PC-3 (cell line): ENCODE measurements around the gene IRF9. TPM values are rescaled to one million over a fixed set of nuclear protein-coding genes. Genes with fewer than 3 reads are reported as not detected.

Experiments used
- ATAC-seq: fragments of 200-7000 bp; cut with Tn5 transposase; 2 replicates; pipeline ENCODE4 v1.9.1; 2020; ENCODE audit warnings: mild to moderate bottlenecking, moderate library complexity
- BruUV-seq: library from RNA; stranded (reverse); fragments of 400-500 nt; replicated peaks from 2 replicates; lab custom pipeline; 2021; lab: Mats Ljungman, UMichigan
- CTCF ChIA-PET: fragments of 300-600 bp; sonication (Branson Sonifier 250); formaldehyde crosslinking; loops from one replicate; lab custom pipeline; 2022; ENCODE audit warnings: antibody characterized with exemption; lab: Charles Lee
- POLR2A ChIA-PET: fragments of 300-600 bp; sonication (Branson Sonifier 250); formaldehyde crosslinking; loops from one replicate; lab custom pipeline; 2022; ENCODE audit warnings: antibody characterized with exemption; ENCODE audit not compliant: unreplicated experiment; lab: Charles Lee
- DNase-seq: peaks from one replicate; pipeline ENCODE4 v3.0.0-alpha.2; 2015
- H2AFZ ChIP-seq: fragments of 300-600 bp; sonication (generic); 2 replicates; pipeline ENCODE4 v1.6.0; 2016; ENCODE audit warnings: antibody characterized with exemption, low read length
- H3F3A ChIP-seq: fragments of 300-600 bp; sonication (generic); one replicate; pipeline ENCODE4 v1.6.0; 2017; ENCODE audit warnings: antibody characterized with exemption, low read length, control low read depth, mild to moderate bottlenecking; ENCODE audit not compliant: unreplicated experiment
- H3K27ac ChIP-seq: fragments of 300-600 bp; sonication (generic); 2 replicates; pipeline ENCODE4 v1.5.1; 2016; ENCODE audit warnings: mild to moderate bottlenecking, low read length
- H3K27me3 ChIP-seq: fragments of 300-600 bp; sonication (generic); 2 replicates; pipeline ENCODE4 v1.6.1; 2016; ENCODE audit warnings: low read length, mixed read lengths
- H3K36me3 ChIP-seq: fragments of 300-600 bp; sonication (generic); 2 replicates; pipeline ENCODE4 v1.6.1; 2016; ENCODE audit warnings: low read depth, mixed run types, low read length, mixed read lengths
- H3K4me1 ChIP-seq: fragments of 300-600 bp; sonication (generic); 2 replicates; pipeline ENCODE4 v1.5.1; 2016; ENCODE audit warnings: low read length; ENCODE audit not compliant: insufficient read depth
- H3K4me2 ChIP-seq: fragments of 300-600 bp; sonication (generic); 2 replicates; pipeline ENCODE4 v1.6.0; 2016; ENCODE audit warnings: low read length
- H3K4me3 ChIP-seq: fragments of 300-600 bp; sonication (generic); 2 replicates; pipeline ENCODE4 v1.5.1; 2016; ENCODE audit warnings: mild to moderate bottlenecking, low read length, mixed read lengths
- H3K79me2 ChIP-seq: fragments of 300-600 bp; sonication (generic); 2 replicates; pipeline ENCODE4 v1.6.1; 2017; ENCODE audit warnings: low read length, mixed read lengths
- H3K9ac ChIP-seq: fragments of 300-600 bp; sonication (generic); 2 replicates; pipeline ENCODE4 v1.6.0; 2016; ENCODE audit warnings: mild to moderate bottlenecking, low read length
- H3K9me2 ChIP-seq: fragments of 300-600 bp; sonication (generic); replicated peaks from 2 replicates; pipeline ENCODE4 v1.6.1; 2016; ENCODE audit warnings: mixed run types, low read length, mixed read lengths
- H3K9me3 ChIP-seq: fragments of 300-600 bp; sonication (generic); 2 replicates; pipeline ENCODE4 v1.6.1; 2016; ENCODE audit warnings: low read length, mixed read lengths
- H4K20me1 ChIP-seq: fragments of 300-600 bp; sonication (generic); 2 replicates; pipeline ENCODE4 v1.6.1; 2016; ENCODE audit warnings: low read length, mixed read lengths
- CTCF ChIP-seq: fragments of 300-600 bp; sonication (generic); conservative IDR thresholded peaks from 2 replicates; pipeline ENCODE4 v1.5.1; 2017; ENCODE audit warnings: antibody characterized with exemption, low read depth, mild to moderate bottlenecking, low read length
- EZH2 ChIP-seq: fragments of 300-600 bp; sonication (generic); IDR thresholded peaks from one replicate; pipeline ENCODE4 v1.6.1; 2017; ENCODE audit warnings: antibody characterized with exemption, mild to moderate bottlenecking, low read length; ENCODE audit not compliant: unreplicated experiment
- EZH2phosphoT487 ChIP-seq: fragments of 300-600 bp; sonication (generic); IDR thresholded peaks from 2 replicates; pipeline ENCODE4 v1.6.1; 2018; ENCODE audit warnings: mild to moderate bottlenecking, antibody characterized with exemption, low read length, borderline replicate concordance
- intact Hi-C: fragments of 100-400 bp; cut with micrococcal nuclease; formaldehyde crosslinking; loops from 2 replicates; pipeline ENCODE4 v1.9.0; 2023
- total RNA-seq: library from RNA; depleted of rRNA; stranded (reverse); fragments of >200 nt; gene quantifications from 2 replicates; pipeline ENCODE4 v1.2.3, GENCODE V29; 2014

IRF9 gene
- total RNA-seq, 1 experiment from 2014 or later: 10.5 TPM

GRCh38 chr14:24135834-24136683, 25.0 kb upstream of the IRF9 start, which contains the start of gene PSME1:
PSME1 (plus strand) TSS chr14:24136194; CDS start chr14:24136263, 69 bp downstream.
- ATAC-seq: peak; percentile 86
- TF ChIP-seq EZH2phosphoT487: no peak
- no peak for TF ChIP-seq EZH2
- TF ChIP-seq CTCF: no peak
- H2AFZ ChIP-seq: peak within 1 kb of the TSS; percentile 93
- H4K20me1 ChIP-seq: no peaks in the 10 kb centered on the region
- intact Hi-C loops: loop anchor here (1.0 kb wide), 1 partner anchor 21 kb away; no protein-coding TSS in a partner anchor
- peak within 1 kb of the TSS; percentile 93 for H3K4me2 ChIP-seq
- H3K27ac ChIP-seq: no peak within 1 kb of the TSS
- ChIA-PET POLR2A (interaction anchor here (0.5 to 2.0 kb wide), 4 partner anchors 11 to 1082 kb away, joined by 4 to 14 read pairs (median 9); partner anchors contain the start of genes DCAF11, NRL and RNF31), CTCF (interaction anchor here (0.6 to 1.2 kb wide), 4 partner anchors 22 to 196 kb away, joined by 4 to 8 read pairs (median 5); partner anchors contain the start of genes DCAF11, IRF9 and NRL)
- peaks cover 23% of the 10 kb centered on the region for H3K4me1 ChIP-seq
- BruUV-seq: no TSS peak
- no peaks in the 10 kb centered on the region for H3F3A ChIP-seq
- peak within 1 kb of the TSS; percentile 80 for H3K9ac ChIP-seq
- H3K27me3 ChIP-seq: no peaks in the 10 kb centered on the region
- peak within 1 kb of the TSS; percentile 95 for H3K4me3 ChIP-seq
- peak; percentile 90 for DNase-seq
- H3K36me3 ChIP-seq: peaks cover 17% of the 10 kb centered on the region; the same call in 1 of the 2 replicates
- H3K79me2 ChIP-seq: peaks cover 37% of the 10 kb centered on the region
- no peaks in the 10 kb centered on the region for H3K9me2 ChIP-seq
- H3K9me3 ChIP-seq: no peaks in the 10 kb centered on the region

GRCh38 chr14:24136684-24137528, 24.2 kb upstream of the IRF9 start:
- Histone ChIP-seq H3K27ac (no peak overlapping the region), H3K27me3 (no peaks in the 10 kb centered on the region), H3K4me3 (peak overlapping the region; percentile 95), H2AFZ (peak overlapping the region; percentile 88; the same call in 1 of the 2 replicates), H3K79me2 (peaks cover 38% of the 10 kb centered on the region), H3K9me3 (no peaks in the 10 kb centered on the region), H3K9me2 (no peaks in the 10 kb centered on the region), H3K36me3 (peaks cover 17% of the 10 kb centered on the region; the same call in 1 of the 2 replicates), H4K20me1 (no peaks in the 10 kb centered on the region), H3F3A (no peaks in the 10 kb centered on the region), H3K4me2 (peak overlapping the region; percentile 93), H3K4me1 (peaks cover 23% of the 10 kb centered on the region), H3K9ac (peak overlapping the region; percentile 80)
- BruUV-seq: no TSS peak
- TF ChIP-seq EZH2 (no peak), CTCF (no peak), EZH2phosphoT487 (no peak)
- intact Hi-C loops: loop anchor here (1.0 kb wide), 1 partner anchor 22 kb away; no protein-coding TSS in a partner anchor
- ChIA-PET CTCF (interaction anchor here (1.1 kb wide), 1 partner anchor 24 kb away, joined by 4 read pairs; the partner anchor contains the start of gene IRF9), POLR2A (interaction anchor here (2.0 kb wide), 1 partner anchor 22 kb away, joined by 14 read pairs; the partner anchor contains the start of genes DCAF11 and NRL)
- DNase-seq (peak; percentile 19), ATAC-seq (no peak)
